MCF 10A (cell line): ENCODE data around the gene PHF21A. TPM values are rescaled to one million over a fixed set of nuclear protein-coding genes. Genes with fewer than 3 reads are reported as not detected.

Experiments used
- BruUV-seq: library from RNA; stranded (reverse); fragments of 400-500 nt; replicated peaks from 2 replicates; lab custom pipeline; 2021; lab: Mats Ljungman, UMichigan
- CTCF ChIA-PET: fragments of 300-600 bp; sonication (Branson Sonifier 250); formaldehyde crosslinking; extraction: SDS; loops from one replicate; lab custom pipeline; 2021; ENCODE audit warnings: antibody characterized with exemption, inconsistent platforms; lab: Yijun Ruan, JAX
- POLR2A ChIA-PET: fragments of 300-600, 350-650 bp; sonication (Branson Sonifier 250); formaldehyde crosslinking; extraction: SDS; loops from one replicate; lab custom pipeline; 2020; ENCODE audit warnings: antibody characterized with exemption, inconsistent platforms; lab: Yijun Ruan, JAX
- DNase-seq: peaks from one replicate; pipeline ENCODE4 v3.0.0-alpha.2; 2018; ENCODE audit not compliant: unreplicated experiment
- H3K27ac Mint-ChIP-seq: one replicate; pipeline ENCODE4 v1.8.0; 2022; ENCODE audit warnings: mild to moderate bottlenecking, low read depth, mixed read lengths; ENCODE audit not compliant: unreplicated experiment
- H3K27me3 Mint-ChIP-seq: one replicate; pipeline ENCODE4 v1.8.0; 2022; ENCODE audit warnings: mixed read lengths; ENCODE audit not compliant: insufficient read depth, unreplicated experiment
- H3K36me3 Mint-ChIP-seq: one replicate; pipeline ENCODE4 v1.8.0; 2022; ENCODE audit warnings: mild to moderate bottlenecking, moderate library complexity, mixed read lengths; ENCODE audit not compliant: insufficient read depth, unreplicated experiment
- H3K4me1 Mint-ChIP-seq: one replicate; pipeline ENCODE4 v1.8.0; 2022; ENCODE audit warnings: mixed read lengths; ENCODE audit not compliant: insufficient read depth, unreplicated experiment
- H3K4me3 Mint-ChIP-seq: one replicate; pipeline ENCODE4 v1.8.0; 2022; ENCODE audit warnings: mild to moderate bottlenecking, moderate library complexity, mixed read lengths; ENCODE audit not compliant: unreplicated experiment
- H3K9me3 Mint-ChIP-seq: one replicate; pipeline ENCODE4 v1.8.0; 2022; ENCODE audit warnings: mixed read lengths; ENCODE audit not compliant: unreplicated experiment
- intact Hi-C: fragments of 100-400 bp; cut with micrococcal nuclease; formaldehyde crosslinking; loops from 2 replicates; pipeline ENCODE4 v1.14.1; 2022
- total RNA-seq: library from RNA; stranded (reverse); gene quantifications from 2 replicates; pipeline ENCODE4 v1.2.3, GENCODE V29; 2022
- TF ChIP-seq, protein P1 (sequence below): fragments of 200-600 bp; IDR thresholded peaks from one replicate; pipeline ENCODE4 v1.8.0; 2022; ENCODE audit warnings: antibody characterized with exemption, mild to moderate bottlenecking; ENCODE audit not compliant: unreplicated experiment

Gene PHF21A
- total RNA-seq, 1 experiment from 2014 or later, result 37.6 TPM

DNA sequence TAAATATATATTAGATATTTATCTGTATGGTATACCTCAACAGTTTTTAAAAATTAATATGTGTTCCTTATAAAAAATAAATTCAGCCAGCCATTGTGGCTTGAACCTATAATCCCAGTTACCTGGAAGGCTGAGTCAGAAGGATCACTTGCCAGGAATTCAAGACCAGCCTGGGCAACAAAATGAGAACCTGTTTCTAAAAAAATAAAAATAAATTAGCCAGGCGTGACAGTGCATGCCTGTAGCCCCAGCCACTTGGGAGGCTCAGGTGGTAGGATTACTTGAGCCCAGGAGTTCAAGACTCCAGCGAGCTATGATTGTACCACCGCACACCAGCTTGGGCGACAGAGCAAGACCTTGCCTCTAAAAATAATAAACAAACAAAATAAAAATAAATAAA is 54.9 kb downstream of the PHF21A start:
- no TSS peak for BruUV-seq
- TF ChIP-seq, protein P1, sequence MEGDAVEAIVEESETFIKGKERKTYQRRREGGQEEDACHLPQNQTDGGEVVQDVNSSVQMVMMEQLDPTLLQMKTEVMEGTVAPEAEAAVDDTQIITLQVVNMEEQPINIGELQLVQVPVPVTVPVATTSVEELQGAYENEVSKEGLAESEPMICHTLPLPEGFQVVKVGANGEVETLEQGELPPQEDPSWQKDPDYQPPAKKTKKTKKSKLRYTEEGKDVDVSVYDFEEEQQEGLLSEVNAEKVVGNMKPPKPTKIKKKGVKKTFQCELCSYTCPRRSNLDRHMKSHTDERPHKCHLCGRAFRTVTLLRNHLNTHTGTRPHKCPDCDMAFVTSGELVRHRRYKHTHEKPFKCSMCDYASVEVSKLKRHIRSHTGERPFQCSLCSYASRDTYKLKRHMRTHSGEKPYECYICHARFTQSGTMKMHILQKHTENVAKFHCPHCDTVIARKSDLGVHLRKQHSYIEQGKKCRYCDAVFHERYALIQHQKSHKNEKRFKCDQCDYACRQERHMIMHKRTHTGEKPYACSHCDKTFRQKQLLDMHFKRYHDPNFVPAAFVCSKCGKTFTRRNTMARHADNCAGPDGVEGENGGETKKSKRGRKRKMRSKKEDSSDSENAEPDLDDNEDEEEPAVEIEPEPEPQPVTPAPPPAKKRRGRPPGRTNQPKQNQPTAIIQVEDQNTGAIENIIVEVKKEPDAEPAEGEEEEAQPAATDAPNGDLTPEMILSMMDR, result no peak
- ChIA-PET POLR2A (interaction anchor here (0.5 to 1.0 kb wide), 3 partner anchors 8 to 338 kb away, joined by 3 to 4 read pairs (median 3); no protein-coding TSS in a partner anchor), CTCF (interaction anchor here (1.8 kb wide), 1 partner anchor 9 kb away, joined by 5 read pairs; no protein-coding TSS in a partner anchor)
- H3K9me3 Mint-ChIP-seq, result no peaks in the 10 kb centered on the region
- DNase-seq, result peak; percentile 62
- peaks cover 7% of the 10 kb centered on the region for H3K4me1 Mint-ChIP-seq
- peaks cover 10% of the 10 kb centered on the region for H3K36me3 Mint-ChIP-seq
- H3K27me3 Mint-ChIP-seq, result no peaks in the 10 kb centered on the region
- intact Hi-C loops, result no loop called here
- no peak overlapping the region for H3K4me3 Mint-ChIP-seq
- H3K27ac Mint-ChIP-seq, result no peak overlapping the region

DNA sequence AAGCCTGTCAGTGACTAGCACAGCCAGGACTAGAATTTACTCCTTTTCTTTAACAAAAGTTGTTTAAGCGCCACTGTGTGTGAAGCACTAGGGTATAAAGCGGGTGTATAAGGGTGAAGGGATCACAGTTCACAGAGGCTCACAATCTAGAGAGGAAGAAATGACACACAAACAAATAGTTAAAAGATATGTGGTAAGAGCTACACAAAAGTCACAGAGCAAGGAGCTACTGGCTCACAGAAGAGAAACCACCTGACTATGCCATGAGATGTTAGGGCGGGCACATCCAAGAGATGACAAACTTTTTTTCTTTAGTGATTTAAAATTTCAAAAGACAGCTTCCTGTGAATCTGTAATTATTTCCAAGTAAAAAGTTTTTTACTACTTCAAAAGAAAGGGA is 55.6 kb downstream of the PHF21A start:
- H3K4me1 Mint-ChIP-seq, result peaks cover 7% of the 10 kb centered on the region
- no TSS peak for BruUV-seq
- no peaks in the 10 kb centered on the region for H3K27me3 Mint-ChIP-seq
- ChIA-PET POLR2A (interaction anchor here (0.9 to 1.0 kb wide), 2 partner anchors 13 to 17 kb away, joined by 3 read pairs; no protein-coding TSS in a partner anchor), CTCF (interaction anchor here (0.7 to 1.8 kb wide), 3 partner anchors 10 to 206 kb away, joined by 3 to 5 read pairs (median 3); no protein-coding TSS in a partner anchor)
- intact Hi-C loops, result no loop called here
- H3K9me3 Mint-ChIP-seq, result no peaks in the 10 kb centered on the region
- peaks cover 6% of the 10 kb centered on the region for H3K36me3 Mint-ChIP-seq
- no peak overlapping the region for H3K4me3 Mint-ChIP-seq
- no peak for DNase-seq
- TF ChIP-seq, protein P1, result no peak
- H3K27ac Mint-ChIP-seq, result no peak overlapping the region

DNA sequence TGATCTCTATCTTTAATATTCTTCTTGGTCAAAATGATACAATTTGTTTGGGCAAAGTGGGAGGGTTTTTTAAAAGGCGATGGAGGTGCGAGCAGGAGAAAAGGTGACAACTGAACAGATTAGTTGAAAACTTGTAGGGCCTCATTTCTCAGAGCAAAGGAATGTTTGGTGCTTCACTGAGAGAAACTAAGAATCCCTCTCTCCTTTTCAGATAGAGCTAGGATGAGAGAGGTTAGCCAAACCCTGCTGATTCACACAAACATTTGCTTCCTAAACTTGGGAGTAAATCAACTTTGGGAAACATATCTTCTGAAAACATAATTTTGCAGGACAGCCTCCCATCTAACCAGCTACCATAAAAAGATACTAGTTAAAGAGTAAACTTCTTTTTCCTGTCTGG is 57.0 kb downstream of the PHF21A start:
- TF ChIP-seq, protein P1, result no peak
- H3K9me3 Mint-ChIP-seq, result no peaks in the 10 kb centered on the region
- ChIA-PET CTCF (interaction anchor here (1.2 kb wide), 1 partner anchor 99 kb away, joined by 3 read pairs; no protein-coding TSS in a partner anchor), POLR2A (interaction anchor here (0.5 to 0.9 kb wide), 2 partner anchors 11 to 95 kb away, joined by 3 to 4 read pairs; no protein-coding TSS in a partner anchor)
- no peak overlapping the region for H3K27ac Mint-ChIP-seq
- H3K27me3 Mint-ChIP-seq, result no peaks in the 10 kb centered on the region
- no peak overlapping the region for H3K4me3 Mint-ChIP-seq
- peaks cover 6% of the 10 kb centered on the region for H3K36me3 Mint-ChIP-seq
- BruUV-seq, result no TSS peak
- peaks cover 7% of the 10 kb centered on the region for H3K4me1 Mint-ChIP-seq
- intact Hi-C loops, result no loop called here
- no peak for DNase-seq

DNA sequence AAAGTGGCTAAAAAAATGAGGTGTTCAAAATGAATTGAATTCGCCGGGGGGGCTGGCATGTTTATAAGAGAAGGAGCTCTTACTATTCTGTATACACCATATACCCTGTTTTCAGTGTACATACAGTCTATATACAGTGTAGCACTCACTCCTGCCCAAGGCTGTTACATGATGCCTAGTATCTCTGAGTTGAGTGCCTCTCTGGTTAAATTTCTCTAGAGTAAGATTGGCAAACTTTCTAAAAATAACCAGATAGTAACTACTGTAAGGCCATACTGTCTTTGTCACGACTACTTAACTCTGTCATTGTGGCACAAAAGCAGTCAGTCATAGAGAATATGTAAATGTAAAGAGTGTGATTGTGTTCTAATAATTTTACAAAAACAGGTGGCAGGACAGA is 58.1 kb downstream of the PHF21A start:
- Mint-ChIP-seq H3K9me3 (no peaks in the 10 kb centered on the region), H3K36me3 (peaks cover 6% of the 10 kb centered on the region), H3K4me3 (no peak overlapping the region), H3K27me3 (no peaks in the 10 kb centered on the region), H3K27ac (no peak overlapping the region), H3K4me1 (peaks cover 7% of the 10 kb centered on the region)
- TF ChIP-seq, protein P1, result no peak
- ChIA-PET CTCF (no interaction called here), POLR2A (interaction anchor here (0.7 kb wide), 1 partner anchor 967 kb away, joined by 3 read pairs; no protein-coding TSS in a partner anchor)
- no peak for DNase-seq
- BruUV-seq, result no TSS peak
- intact Hi-C loops, result no loop called here
